WTC11 (cell line): ENCODE results near the gene AGPAT4. TPM values are rescaled to one million over a fixed set of nuclear protein-coding genes. Genes with fewer than 3 reads are reported as not detected.

ENCODE experiments used
- ATAC-seq: fragments of 200-7000 bp; cut with Tn5 transposase; 2 replicates; pipeline ENCODE4 v1.10.0; 2021; ENCODE audit warnings: mild to moderate bottlenecking, moderate library complexity
- CTCF ChIA-PET: fragments of 300-600 bp; sonication (Branson Sonifier 250); formaldehyde crosslinking; loops from one replicate; lab custom pipeline; 2021; ENCODE audit warnings: antibody characterized with exemption; lab: Charles Lee
- POLR2A ChIA-PET: fragments of 350-600 bp; sonication (Branson Sonifier 250); formaldehyde crosslinking; loops from one replicate; lab custom pipeline; 2021; ENCODE audit warnings: antibody characterized with exemption; lab: Charles Lee
- DNase-seq: peaks from one replicate; pipeline ENCODE4 v3.0.0; 2021; ENCODE audit warnings: low spot score
- H3K27ac Mint-ChIP-seq: 2 replicates; pipeline ENCODE4 v1.8.0; 2021; ENCODE audit warnings: mixed read lengths
- H3K27me3 Mint-ChIP-seq: 2 replicates; pipeline ENCODE4 v1.8.0; 2021; ENCODE audit warnings: low read depth, mild to moderate bottlenecking, moderate library complexity, mixed read lengths
- H3K36me3 Mint-ChIP-seq: 2 replicates; pipeline ENCODE4 v1.8.0; 2021; ENCODE audit warnings: mixed read lengths
- H3K4me1 Mint-ChIP-seq: 2 replicates; pipeline ENCODE4 v1.8.0; 2022; ENCODE audit warnings: mixed read lengths
- H3K4me3 Mint-ChIP-seq: 2 replicates; pipeline ENCODE4 v1.8.0; 2021; ENCODE audit warnings: mild to moderate bottlenecking, moderate library complexity, mixed read lengths
- H3K9me3 Mint-ChIP-seq: 2 replicates; pipeline ENCODE4 v1.8.0; 2021; ENCODE audit warnings: mixed read lengths
- CBFB ChIP-seq: sonication (generic); formaldehyde crosslinking; IDR thresholded peaks from 2 replicates; pipeline ENCODE4 v1.8.1; 2022; ENCODE audit warnings: mild to moderate bottlenecking, low read depth, missing genetic modification reagents
- CTCF ChIP-seq: fragments of 200-600 bp; IDR thresholded peaks from 2 replicates; pipeline ENCODE4 v1.8.0; 2022; ENCODE audit warnings: antibody characterized with exemption
- E2F4 ChIP-seq: sonication (generic); formaldehyde crosslinking; IDR thresholded peaks from 2 replicates; pipeline ENCODE4 v1.8.1; 2022; ENCODE audit warnings: low read depth, mild to moderate bottlenecking, moderate library complexity, missing genetic modification reagents, borderline replicate concordance
- EMX1 ChIP-seq: fragments of 250-450 bp; sonication (Bioruptor Pico); IDR thresholded peaks from 2 replicates; pipeline ENCODE4 v1.8.0; 2021; ENCODE audit warnings: mild to moderate bottlenecking
- FOXJ3 ChIP-seq: sonication (generic); formaldehyde crosslinking; IDR thresholded peaks from 2 replicates; pipeline ENCODE4 v1.9.0; 2021; ENCODE audit warnings: missing genetic modification reagents, mild to moderate bottlenecking, borderline replicate concordance
- FOXP1 ChIP-seq: sonication (generic); formaldehyde crosslinking; IDR thresholded peaks from 2 replicates; pipeline ENCODE4 v1.8.0; 2022; ENCODE audit warnings: missing genetic modification reagents, mild to moderate bottlenecking, moderate library complexity, borderline replicate concordance
- NFE2L1 ChIP-seq: sonication (generic); formaldehyde crosslinking; IDR thresholded peaks from 2 replicates; pipeline ENCODE4 v1.8.1; 2023; ENCODE audit warnings: missing genetic modification reagents
- NR1H2 ChIP-seq: sonication (generic); formaldehyde crosslinking; IDR thresholded peaks from 2 replicates; pipeline ENCODE4 v1.9.0; 2021; ENCODE audit warnings: mild to moderate bottlenecking, moderate library complexity, missing genetic modification reagents
- PREB ChIP-seq: sonication (generic); formaldehyde crosslinking; IDR thresholded peaks from 2 replicates; pipeline ENCODE4 v1.8.1; 2022; ENCODE audit warnings: mild to moderate bottlenecking, missing genetic modification reagents, moderate library complexity, borderline replicate concordance
- SMAD3 ChIP-seq: sonication (generic); formaldehyde crosslinking; IDR thresholded peaks from 2 replicates; pipeline ENCODE4 v1.8.0; 2022; ENCODE audit warnings: missing genetic modification reagents, mild to moderate bottlenecking, borderline replicate concordance
- SMAD4 ChIP-seq: sonication (generic); formaldehyde crosslinking; IDR thresholded peaks from 2 replicates; pipeline ENCODE4 v1.8.0; 2022; ENCODE audit warnings: mild to moderate bottlenecking, missing genetic modification reagents
- STAT6 ChIP-seq: sonication (generic); formaldehyde crosslinking; conservative IDR thresholded peaks from 2 replicates; pipeline ENCODE4 v1.8.1; 2023; ENCODE audit warnings: mild to moderate bottlenecking, low read depth, missing genetic modification reagents, moderate library complexity
- TEAD4 ChIP-seq: sonication (generic); formaldehyde crosslinking; IDR thresholded peaks from 2 replicates; pipeline ENCODE4 v1.8.0; 2022; ENCODE audit warnings: mild to moderate bottlenecking, missing genetic modification reagents
- total RNA-seq: library from RNA; stranded (reverse); gene quantifications from 3 replicates; pipeline ENCODE4 v1.2.3, GENCODE V29; 2021
- TF ChIP-seq, protein P1 (sequence below): sonication (generic); formaldehyde crosslinking; IDR thresholded peaks from 2 replicates; pipeline ENCODE4 v1.8.1; 2023; ENCODE audit warnings: mild to moderate bottlenecking, moderate library complexity, missing genetic modification reagents
- TF ChIP-seq, protein P2 (sequence below): fragments of 250-450 bp; sonication (Bioruptor Pico); IDR thresholded peaks from 2 replicates; pipeline ENCODE4 v2.1.2; 2022; ENCODE audit warnings: mild to moderate bottlenecking, moderate library complexity

AGPAT4 gene
- total RNA-seq, 1 experiment from 2014 or later = 19.7 TPM

- TF ChIP-seq E2F4 (CRISPR knock-in tag) = no peak
- TF ChIP-seq, protein P1, sequence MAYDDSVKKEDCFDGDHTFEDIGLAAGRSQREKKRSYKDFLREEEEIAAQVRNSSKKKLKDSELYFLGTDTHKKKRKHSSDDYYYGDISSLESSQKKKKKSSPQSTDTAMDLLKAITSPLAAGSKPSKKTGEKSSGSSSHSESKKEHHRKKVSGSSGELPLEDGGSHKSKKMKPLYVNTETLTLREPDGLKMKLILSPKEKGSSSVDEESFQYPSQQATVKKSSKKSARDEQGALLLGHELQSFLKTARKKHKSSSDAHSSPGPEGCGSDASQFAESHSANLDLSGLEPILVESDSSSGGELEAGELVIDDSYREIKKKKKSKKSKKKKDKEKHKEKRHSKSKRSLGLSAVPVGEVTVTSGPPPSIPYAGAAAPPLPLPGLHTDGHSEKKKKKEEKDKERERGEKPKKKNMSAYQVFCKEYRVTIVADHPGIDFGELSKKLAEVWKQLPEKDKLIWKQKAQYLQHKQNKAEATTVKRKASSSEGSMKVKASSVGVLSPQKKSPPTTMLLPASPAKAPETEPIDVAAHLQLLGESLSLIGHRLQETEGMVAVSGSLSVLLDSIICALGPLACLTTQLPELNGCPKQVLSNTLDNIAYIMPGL (CRISPR knock-in tag) = no peak
- TF ChIP-seq SMAD3 (CRISPR knock-in tag) = no peak
- TF ChIP-seq FOXP1 = no peak
- no peak for TF ChIP-seq EMX1
- no peak for TF ChIP-seq CTCF
Observed at GRCh38 chr6:161151660-161152526, 122.0 kb downstream of the AGPAT4 start (continued).

DNA sequence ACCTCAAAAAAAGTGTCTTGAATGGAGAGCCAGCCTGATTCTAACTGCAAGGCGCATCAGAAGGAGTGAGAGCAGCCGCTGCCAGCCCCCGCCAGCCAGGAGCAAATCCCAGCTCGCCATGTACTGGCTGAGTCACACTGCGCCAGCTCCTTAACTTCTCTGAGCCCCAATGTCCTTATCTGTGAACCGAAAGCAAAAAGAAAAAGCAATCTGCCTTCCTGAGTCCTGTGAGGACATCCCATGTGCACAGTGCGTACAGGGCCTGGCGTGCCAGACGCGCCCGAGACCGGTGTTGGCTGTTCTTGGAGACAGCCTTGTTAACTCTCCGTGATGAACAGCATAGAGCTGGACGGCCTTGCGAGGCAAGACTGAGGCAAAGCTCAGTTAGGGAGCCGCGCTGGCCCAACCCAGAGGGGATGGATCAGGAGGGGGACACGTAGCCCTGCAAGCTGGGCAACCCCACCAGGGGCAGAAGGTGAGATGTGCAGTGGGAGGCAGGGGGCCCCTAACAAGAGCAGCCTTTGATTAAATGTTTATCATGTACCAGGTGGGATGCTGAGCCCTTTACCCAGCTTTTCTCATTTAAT, 122.7 kb downstream of the AGPAT4 start:
- DNase-seq (no peak), ATAC-seq (no peak)
- no peak for TF ChIP-seq E2F4 (CRISPR knock-in tag)
- no peak for TF ChIP-seq TEAD4 (CRISPR knock-in tag)
- no peak for TF ChIP-seq NR1H2 (CRISPR knock-in tag)
- TF ChIP-seq FOXP1 = no peak
- no peak for TF ChIP-seq PREB (CRISPR knock-in tag)
- TF ChIP-seq CBFB = no peak
- no peak for TF ChIP-seq FOXJ3 (CRISPR knock-in tag)
- TF ChIP-seq, protein P2, sequence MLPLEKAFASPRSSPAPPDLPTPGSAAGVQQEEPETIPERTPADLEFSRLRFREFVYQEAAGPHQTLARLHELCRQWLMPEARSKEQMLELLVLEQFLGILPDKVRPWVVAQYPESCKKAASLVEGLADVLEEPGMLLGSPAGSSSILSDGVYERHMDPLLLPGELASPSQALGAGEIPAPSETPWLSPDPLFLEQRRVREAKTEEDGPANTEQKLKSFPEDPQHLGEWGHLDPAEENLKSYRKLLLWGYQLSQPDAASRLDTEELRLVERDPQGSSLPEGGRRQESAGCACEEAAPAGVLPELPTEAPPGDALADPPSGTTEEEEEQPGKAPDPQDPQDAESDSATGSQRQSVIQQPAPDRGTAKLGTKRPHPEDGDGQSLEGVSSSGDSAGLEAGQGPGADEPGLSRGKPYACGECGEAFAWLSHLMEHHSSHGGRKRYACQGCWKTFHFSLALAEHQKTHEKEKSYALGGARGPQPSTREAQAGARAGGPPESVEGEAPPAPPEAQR (CRISPR knock-in tag) = no peak
- TF ChIP-seq NFE2L1 (CRISPR knock-in tag) = no peak
- TF ChIP-seq STAT6 (CRISPR knock-in tag) = no peak
- no peak for TF ChIP-seq SMAD4 (CRISPR knock-in tag)
- Mint-ChIP-seq H3K9me3 (peaks cover 2% of the 10 kb centered on the region; the same call in 1 of the 2 replicates), H3K27me3 (no peaks in the 10 kb centered on the region), H3K36me3 (peaks cover 28% of the 10 kb centered on the region), H3K4me3 (no peak overlapping the region), H3K27ac (peak overlapping the region; percentile 37; the same call in 1 of the 2 replicates), H3K4me1 (no peaks in the 10 kb centered on the region)
- ChIA-PET POLR2A (no interaction called here), CTCF (interaction anchor here (0.9 to 2.6 kb wide), 3 partner anchors 218 to 224 kb away, joined by 3 to 19 read pairs (median 3); no protein-coding TSS in a partner anchor)
